Activated T-helper 2 cell treated with anti-CD3 and anti-CD28 coated beads, Interferon-gamma antibody, Interleukin-2, Interleukin-4, amounts not matched to agents 10 μg/mL and 5 μg/mL and 100 μg/mL, durations not matched to agents 14 hours and 24 hours and 36 hours (primary cell): Measurements from ENCODE around the gene ICAM5. TPM values are rescaled to one million over a fixed set of nuclear protein-coding genes. Genes with fewer than 3 reads are reported as not detected.
"Not testable (repeated sequence)": the region's sequence is repeated elsewhere in the genome, so short reads cannot be mapped to it uniquely, and the experiment has no call there.

ENCODE experiments used
- DNase-seq: peaks from one replicate; pipeline ENCODE4 v3.0.0; 2021; ENCODE audit warnings: low spot score
- H3K27ac Mint-ChIP-seq: one replicate; pipeline ENCODE4 v1.8.0; 2021; ENCODE audit warnings: mixed read lengths
- H3K27me3 Mint-ChIP-seq: one replicate; pipeline ENCODE4 v1.8.0; 2021; ENCODE audit warnings: low read depth, mixed read lengths
- H3K36me3 Mint-ChIP-seq: one replicate; pipeline ENCODE4 v1.8.0; 2021; ENCODE audit warnings: low read depth, mixed read lengths
- H3K4me1 Mint-ChIP-seq: one replicate; pipeline ENCODE4 v1.8.0; 2021; ENCODE audit warnings: low read depth, mixed read lengths
- H3K4me3 Mint-ChIP-seq: one replicate; pipeline ENCODE4 v1.8.0; 2021; ENCODE audit warnings: low read depth, mild to moderate bottlenecking, moderate library complexity, mixed read lengths
- H3K9me3 Mint-ChIP-seq: one replicate; pipeline ENCODE4 v1.8.0; 2021; ENCODE audit warnings: mixed read lengths
- intact Hi-C: fragments of 100-400 bp; cut with micrococcal nuclease; formaldehyde crosslinking; loops from one replicate; pipeline ENCODE4 v1.15.1; 2023
- total RNA-seq: library from RNA; stranded (reverse); gene quantifications from 2 replicates; pipeline ENCODE4 v1.2.3, GENCODE V29; 2022

Gene ICAM5
- total RNA-seq, 1 donor from 2014 or later, result 3.5 TPM

GRCh38 chr19:10334588-10335351 lies 45.0 kb downstream of the ICAM5 start:
- H3K27me3 Mint-ChIP-seq, result no peaks in the 10 kb centered on the region
- no peak overlapping the region for H3K27ac Mint-ChIP-seq
- H3K4me3 Mint-ChIP-seq, result peak overlapping the region; percentile 90
- H3K36me3 Mint-ChIP-seq, result peaks cover 29% of the 10 kb centered on the region
- intact Hi-C loops, result loop anchor here (5.0 kb wide), 2 partner anchors 47 to 48 kb away; partner anchors contain the start of genes ICAM4, ICAM5 and TYK2
- DNase-seq, result peak; percentile 41
- H3K4me1 Mint-ChIP-seq, result peaks cover 23% of the 10 kb centered on the region
- no peaks in the 10 kb centered on the region for H3K9me3 Mint-ChIP-seq

- Mint-ChIP-seq H3K4me1 (peaks cover 27% of the 10 kb centered on the region), H3K27ac (no peak overlapping the region), H3K36me3 (peaks cover 22% of the 10 kb centered on the region), H3K4me3 (no peak overlapping the region), H3K27me3 (no peaks in the 10 kb centered on the region), H3K9me3 (no peaks in the 10 kb centered on the region)
- DNase-seq, result no peak
- intact Hi-C loops, result no loop called here
These were observed 45.7 kb downstream of the ICAM5 start for GRCh38 chr19:10335352-10335985.

- Mint-ChIP-seq H3K36me3 (peaks cover 21% of the 10 kb centered on the region), H3K4me1 (peaks cover 30% of the 10 kb centered on the region), H3K4me3 (peak overlapping the region; percentile 30)
- H3K9me3 Mint-ChIP-seq, H3K27me3 Mint-ChIP-seq, DNase-seq, H3K27ac Mint-ChIP-seq, intact Hi-C loops: not testable (repeated sequence)
These were observed 47.0 kb downstream of the ICAM5 start for GRCh38 chr19:10336725-10337124.

- Mint-ChIP-seq H3K27ac (peak overlapping the region; percentile 89), H3K4me1 (peaks cover 21% of the 10 kb centered on the region), H3K9me3 (no peaks in the 10 kb centered on the region), H3K36me3 (peaks cover 4% of the 10 kb centered on the region), H3K27me3 (no peaks in the 10 kb centered on the region), H3K4me3 (peak overlapping the region; percentile 92)
- DNase-seq, result no peak
- intact Hi-C loops, result no loop called here
These were observed 49.2 kb downstream of the ICAM5 start for GRCh38 chr19:10338940-10339339.

GRCh38 chr19:10339380-10339960 lies 49.7 kb downstream of the ICAM5 start, which contains the start of gene ICAM3:
Gene ICAM3, minus strand, starts transcription at chr19:10339624. Its CDS starts 10 bp downstream, at chr19:10339614.
- Mint-ChIP-seq H3K27ac (peak within 1 kb of the TSS; percentile 89), H3K4me1 (peaks cover 21% of the 10 kb centered on the region), H3K4me3 (peak within 1 kb of the TSS; percentile 92), H3K27me3 (no peaks in the 10 kb centered on the region), H3K36me3 (no peaks in the 10 kb centered on the region), H3K9me3 (no peaks in the 10 kb centered on the region)
- intact Hi-C loops, result no loop called here
- peak; percentile 61 for DNase-seq

GRCh38 chr19:10339977-10340376 lies 50.2 kb downstream of the ICAM5 start:
- H3K4me1 Mint-ChIP-seq, result peaks cover 21% of the 10 kb centered on the region
- no peaks in the 10 kb centered on the region for H3K9me3 Mint-ChIP-seq
- DNase-seq, result no peak
- intact Hi-C loops, result no loop called here
- no peaks in the 10 kb centered on the region for H3K27me3 Mint-ChIP-seq
- H3K4me3 Mint-ChIP-seq, result peak overlapping the region; percentile 92
- H3K36me3 Mint-ChIP-seq, result no peaks in the 10 kb centered on the region
- H3K27ac Mint-ChIP-seq, result peak overlapping the region; percentile 89

GRCh38 chr19:10343495-10343894 lies 53.7 kb downstream of the ICAM5 start:
- intact Hi-C loops, result no loop called here
- H3K4me3 Mint-ChIP-seq, result no peak overlapping the region
- H3K27me3 Mint-ChIP-seq, result no peaks in the 10 kb centered on the region
- no peak overlapping the region for H3K27ac Mint-ChIP-seq
- H3K36me3 Mint-ChIP-seq, result no peaks in the 10 kb centered on the region
- H3K9me3 Mint-ChIP-seq, result no peaks in the 10 kb centered on the region
- DNase-seq, result no peak
- peaks cover 16% of the 10 kb centered on the region for H3K4me1 Mint-ChIP-seq

GRCh38 chr19:10344780-10345179 lies 55.0 kb downstream of the ICAM5 start:
- H3K4me1 Mint-ChIP-seq, result peaks cover 7% of the 10 kb centered on the region
- H3K4me3 Mint-ChIP-seq, result no peak overlapping the region
- H3K9me3 Mint-ChIP-seq, result no peaks in the 10 kb centered on the region
- intact Hi-C loops, result no loop called here
- no peak for DNase-seq
- H3K36me3 Mint-ChIP-seq, result no peaks in the 10 kb centered on the region
- no peaks in the 10 kb centered on the region for H3K27me3 Mint-ChIP-seq
- H3K27ac Mint-ChIP-seq, result no peak overlapping the region

Other genes starting within 250 kb of the ICAM5 start
- 56.1 and 56.2 TPM in 2 replicates for gene SHFL, start 203.6 kb upstream of the ICAM5 start, total RNA-seq
- gene ANGPTL6, start 187.3 kb upstream of the ICAM5 start, total RNA-seq, result 7.7 and 8.0 TPM in 2 replicates
- gene PPAN, start 183.6 kb upstream of the ICAM5 start, total RNA-seq, result 160 and 162 TPM in 2 replicates
- gene P2RY11, start 178.3 kb upstream of the ICAM5 start, total RNA-seq, result 41.8 and 46.5 TPM in 2 replicates
- 303 and 306 TPM in 2 replicates for gene EIF3G, start 170.1 kb upstream of the ICAM5 start, total RNA-seq
- 367 and 370 TPM in 2 replicates for gene DNMT1, start 95.0 kb upstream of the ICAM5 start, total RNA-seq
- gene S1PR2, start 58.6 kb upstream of the ICAM5 start, total RNA-seq, result 10.1 and 10.8 TPM in 2 replicates
- 133 and 135 TPM in 2 replicates for gene MRPL4, start 37.7 kb upstream of the ICAM5 start, total RNA-seq
- 75.3 and 75.7 TPM in 2 replicates for gene ICAM1, start 18.8 kb upstream of the ICAM5 start, total RNA-seq
- gene ICAM4, start 3.0 kb upstream of the ICAM5 start, total RNA-seq, result 1.4 and 1.6 TPM in 2 replicates
- 3.2 and 3.5 TPM in 2 replicates for gene ZGLP1, start 19.9 kb downstream of the ICAM5 start, total RNA-seq
- 16.8 and 18.0 TPM in 2 replicates for gene FDX2, start 26.1 kb downstream of the ICAM5 start, total RNA-seq
- 90.3 and 91.1 TPM in 2 replicates for gene RAVER1, start 43.6 kb downstream of the ICAM5 start, total RNA-seq
- 115 and 116 TPM in 2 replicates for gene ICAM3, start 49.7 kb downstream of the ICAM5 start, total RNA-seq
- 250 TPM in 2 replicates for gene TYK2, start 90.6 kb downstream of the ICAM5 start, total RNA-seq
- 285 and 300 TPM in 2 replicates for gene CDC37, start 113.6 kb downstream of the ICAM5 start, total RNA-seq
- gene PDE4A, start 130.6 kb downstream of the ICAM5 start, total RNA-seq, result 105 TPM in 2 replicates
- gene KEAP1, start 213.4 kb downstream of the ICAM5 start, total RNA-seq, result 75.2 and 76.1 TPM in 2 replicates
- 0.23 TPM in 1 of 2 replicates, not detected in the other for gene S1PR5, start 227.5 kb downstream of the ICAM5 start, total RNA-seq